H1 (cell line): Measurements from ENCODE around the gene ISOC2. TPM values are rescaled to one million over a fixed set of nuclear protein-coding genes. Genes with fewer than 3 reads are reported as not detected.

Experiments
- ASH2L ChIP-seq: fragments of 200-600, 300-600 bp; sonication (generic); IDR thresholded peaks from one replicate; pipeline ENCODE4 v1.7.1; 2017; ENCODE audit warnings: low read length
- BCL11A ChIP-seq, 2 experiments: IDR thresholded peaks; one replicate each; pipeline ENCODE4 v1.6.1; 2011; ENCODE audit warnings: low read depth in 2 of 2, low read length in 2 of 2, mild to moderate bottlenecking in 2 of 2
- EZH2 ChIP-seq: fragments of 200-600 bp; sonication (generic); IDR thresholded peaks from 2 replicates; pipeline ENCODE4 v1.7.1; 2012; ENCODE audit warnings: low read depth, mild to moderate bottlenecking, moderate library complexity, low read length, inconsistent platforms; ENCODE audit not compliant: severe bottlenecking
- GABPA ChIP-seq: IDR thresholded peaks from 2 replicates; pipeline ENCODE4 v1.6.1; 2011; ENCODE audit warnings: mild to moderate bottlenecking, low read length, moderate library complexity, borderline replicate concordance; ENCODE audit not compliant: insufficient read depth
- NANOG ChIP-seq: IDR thresholded peaks from 2 replicates; pipeline ENCODE4 v1.6.1; 2011; ENCODE audit warnings: low read length, low read depth, mild to moderate bottlenecking, inconsistent platforms; ENCODE audit not compliant: insufficient read depth, poor library complexity, severe bottlenecking
- SIRT6 ChIP-seq: IDR thresholded peaks from one replicate; pipeline ENCODE4 v1.7.1; 2012; ENCODE audit warnings: low read length, inconsistent platforms
- SP1 ChIP-seq: IDR thresholded peaks from 2 replicates; pipeline ENCODE4 v1.6.1; 2011; ENCODE audit warnings: low read depth, low read length
- SUZ12 ChIP-seq: fragments of 200-600 bp; sonication (generic); IDR thresholded peaks from 2 replicates; pipeline ENCODE4 v1.6.1; 2012; ENCODE audit warnings: mild to moderate bottlenecking, inconsistent platforms, low read length, moderate library complexity, mixed read lengths
- polyA plus RNA-seq, 7 experiments: library from polyadenylated mRNA; depleted of rRNA in 3 of 7; stranded (reverse) in 5 of 7; unstranded in 2 of 7; fragments of >200 nt in 5 of 7; fragments of 200-250 nt in 2 of 7; gene quantifications; 1 replicate in 5 of 7; 2 replicates in 1 of 7; 4 replicates in 1 of 7; pipeline versions ENCODE4 v1.2.1 to v1.2.3, GENCODE V29; 2011 to 2013; ENCODE audit warnings: missing spikeins in 2 of 7, mixed read lengths in 2 of 7
- total RNA-seq: library from RNA; stranded (reverse); fragmentation: NEBNext Ultra II Directional; extraction: Animal tissue kit (Norgen Biotek cat#: 25700); gene quantifications from 2 replicates; pipeline ENCODE4 v1.2.1, GENCODE V29; 2021
- TF ChIP-seq, protein P1 (sequence below): fragments of 300-600 bp; sonication (generic); IDR thresholded peaks from 2 replicates; pipeline ENCODE4 v1.7.1; 2012; ENCODE audit warnings: low read length, moderate library complexity, mild to moderate bottlenecking, inconsistent platforms; ENCODE audit not compliant: insufficient replicate concordance
- TF ChIP-seq, protein P2 (sequence below): IDR thresholded peaks from 2 replicates; pipeline ENCODE4 v1.6.1; 2012; ENCODE audit warnings: inconsistent platforms

Gene ISOC2
- total and polyA plus RNA-seq, 2 of the 8 experiments (the other 6 are each of a cell fraction or from before 2014, with no cell fraction given), result 96.9 to 152 TPM

DNA sequence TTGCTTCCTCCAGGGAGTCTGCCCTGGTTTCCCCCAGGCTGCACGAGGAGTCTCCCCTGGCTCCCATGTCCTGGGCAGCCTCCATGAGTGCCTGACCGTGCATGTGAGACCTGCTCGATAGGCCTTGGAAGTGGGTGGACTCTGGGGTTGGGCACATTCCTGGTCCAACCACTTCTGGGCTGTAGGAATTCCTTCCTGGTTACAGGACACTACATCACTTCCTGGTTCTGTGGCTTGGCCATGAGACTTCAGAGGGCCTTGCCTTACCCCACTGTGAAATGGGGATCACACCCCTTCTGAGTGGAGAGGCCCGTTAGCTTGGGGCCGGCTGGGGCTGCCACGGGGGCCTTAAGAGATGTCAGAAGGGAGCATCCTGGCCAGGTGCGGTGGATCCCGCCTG, 11.0 kb upstream of the ISOC2 start (continued):
- TF ChIP-seq, protein P1, sequence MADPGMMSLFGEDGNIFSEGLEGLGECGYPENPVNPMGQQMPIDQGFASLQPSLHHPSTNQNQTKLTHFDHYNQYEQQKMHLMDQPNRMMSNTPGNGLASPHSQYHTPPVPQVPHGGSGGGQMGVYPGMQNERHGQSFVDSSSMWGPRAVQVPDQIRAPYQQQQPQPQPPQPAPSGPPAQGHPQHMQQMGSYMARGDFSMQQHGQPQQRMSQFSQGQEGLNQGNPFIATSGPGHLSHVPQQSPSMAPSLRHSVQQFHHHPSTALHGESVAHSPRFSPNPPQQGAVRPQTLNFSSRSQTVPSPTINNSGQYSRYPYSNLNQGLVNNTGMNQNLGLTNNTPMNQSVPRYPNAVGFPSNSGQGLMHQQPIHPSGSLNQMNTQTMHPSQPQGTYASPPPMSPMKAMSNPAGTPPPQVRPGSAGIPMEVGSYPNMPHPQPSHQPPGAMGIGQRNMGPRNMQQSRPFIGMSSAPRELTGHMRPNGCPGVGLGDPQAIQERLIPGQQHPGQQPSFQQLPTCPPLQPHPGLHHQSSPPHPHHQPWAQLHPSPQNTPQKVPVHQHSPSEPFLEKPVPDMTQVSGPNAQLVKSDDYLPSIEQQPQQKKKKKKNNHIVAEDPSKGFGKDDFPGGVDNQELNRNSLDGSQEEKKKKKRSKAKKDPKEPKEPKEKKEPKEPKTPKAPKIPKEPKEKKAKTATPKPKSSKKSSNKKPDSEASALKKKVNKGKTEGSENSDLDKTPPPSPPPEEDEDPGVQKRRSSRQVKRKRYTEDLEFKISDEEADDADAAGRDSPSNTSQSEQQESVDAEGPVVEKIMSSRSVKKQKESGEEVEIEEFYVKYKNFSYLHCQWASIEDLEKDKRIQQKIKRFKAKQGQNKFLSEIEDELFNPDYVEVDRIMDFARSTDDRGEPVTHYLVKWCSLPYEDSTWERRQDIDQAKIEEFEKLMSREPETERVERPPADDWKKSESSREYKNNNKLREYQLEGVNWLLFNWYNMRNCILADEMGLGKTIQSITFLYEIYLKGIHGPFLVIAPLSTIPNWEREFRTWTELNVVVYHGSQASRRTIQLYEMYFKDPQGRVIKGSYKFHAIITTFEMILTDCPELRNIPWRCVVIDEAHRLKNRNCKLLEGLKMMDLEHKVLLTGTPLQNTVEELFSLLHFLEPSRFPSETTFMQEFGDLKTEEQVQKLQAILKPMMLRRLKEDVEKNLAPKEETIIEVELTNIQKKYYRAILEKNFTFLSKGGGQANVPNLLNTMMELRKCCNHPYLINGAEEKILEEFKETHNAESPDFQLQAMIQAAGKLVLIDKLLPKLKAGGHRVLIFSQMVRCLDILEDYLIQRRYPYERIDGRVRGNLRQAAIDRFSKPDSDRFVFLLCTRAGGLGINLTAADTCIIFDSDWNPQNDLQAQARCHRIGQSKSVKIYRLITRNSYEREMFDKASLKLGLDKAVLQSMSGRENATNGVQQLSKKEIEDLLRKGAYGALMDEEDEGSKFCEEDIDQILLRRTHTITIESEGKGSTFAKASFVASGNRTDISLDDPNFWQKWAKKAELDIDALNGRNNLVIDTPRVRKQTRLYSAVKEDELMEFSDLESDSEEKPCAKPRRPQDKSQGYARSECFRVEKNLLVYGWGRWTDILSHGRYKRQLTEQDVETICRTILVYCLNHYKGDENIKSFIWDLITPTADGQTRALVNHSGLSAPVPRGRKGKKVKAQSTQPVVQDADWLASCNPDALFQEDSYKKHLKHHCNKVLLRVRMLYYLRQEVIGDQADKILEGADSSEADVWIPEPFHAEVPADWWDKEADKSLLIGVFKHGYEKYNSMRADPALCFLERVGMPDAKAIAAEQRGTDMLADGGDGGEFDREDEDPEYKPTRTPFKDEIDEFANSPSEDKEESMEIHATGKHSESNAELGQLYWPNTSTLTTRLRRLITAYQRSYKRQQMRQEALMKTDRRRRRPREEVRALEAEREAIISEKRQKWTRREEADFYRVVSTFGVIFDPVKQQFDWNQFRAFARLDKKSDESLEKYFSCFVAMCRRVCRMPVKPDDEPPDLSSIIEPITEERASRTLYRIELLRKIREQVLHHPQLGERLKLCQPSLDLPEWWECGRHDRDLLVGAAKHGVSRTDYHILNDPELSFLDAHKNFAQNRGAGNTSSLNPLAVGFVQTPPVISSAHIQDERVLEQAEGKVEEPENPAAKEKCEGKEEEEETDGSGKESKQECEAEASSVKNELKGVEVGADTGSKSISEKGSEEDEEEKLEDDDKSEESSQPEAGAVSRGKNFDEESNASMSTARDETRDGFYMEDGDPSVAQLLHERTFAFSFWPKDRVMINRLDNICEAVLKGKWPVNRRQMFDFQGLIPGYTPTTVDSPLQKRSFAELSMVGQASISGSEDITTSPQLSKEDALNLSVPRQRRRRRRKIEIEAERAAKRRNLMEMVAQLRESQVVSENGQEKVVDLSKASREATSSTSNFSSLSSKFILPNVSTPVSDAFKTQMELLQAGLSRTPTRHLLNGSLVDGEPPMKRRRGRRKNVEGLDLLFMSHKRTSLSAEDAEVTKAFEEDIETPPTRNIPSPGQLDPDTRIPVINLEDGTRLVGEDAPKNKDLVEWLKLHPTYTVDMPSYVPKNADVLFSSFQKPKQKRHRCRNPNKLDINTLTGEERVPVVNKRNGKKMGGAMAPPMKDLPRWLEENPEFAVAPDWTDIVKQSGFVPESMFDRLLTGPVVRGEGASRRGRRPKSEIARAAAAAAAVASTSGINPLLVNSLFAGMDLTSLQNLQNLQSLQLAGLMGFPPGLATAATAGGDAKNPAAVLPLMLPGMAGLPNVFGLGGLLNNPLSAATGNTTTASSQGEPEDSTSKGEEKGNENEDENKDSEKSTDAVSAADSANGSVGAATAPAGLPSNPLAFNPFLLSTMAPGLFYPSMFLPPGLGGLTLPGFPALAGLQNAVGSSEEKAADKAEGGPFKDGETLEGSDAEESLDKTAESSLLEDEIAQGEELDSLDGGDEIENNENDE, result no peak
- TF ChIP-seq SIRT6, result no peak
- TF ChIP-seq NANOG, result no peak
- TF ChIP-seq, protein P2, sequence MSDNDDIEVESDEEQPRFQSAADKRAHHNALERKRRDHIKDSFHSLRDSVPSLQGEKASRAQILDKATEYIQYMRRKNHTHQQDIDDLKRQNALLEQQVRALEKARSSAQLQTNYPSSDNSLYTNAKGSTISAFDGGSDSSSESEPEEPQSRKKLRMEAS, result no peak
- TF ChIP-seq BCL11A (IDR thresholded peaks at IDR 0.05; ENCODE audit: low read depth in 2 of 2, low read length in 2 of 2), result no peak
- TF ChIP-seq SUZ12, result no peak
- no peak for TF ChIP-seq ASH2L
- TF ChIP-seq SP1, result no peak
- TF ChIP-seq EZH2, result no peak
- no peak for TF ChIP-seq GABPA
